Naive thymus-derived CD4-positive, alpha-beta T cell (primary cell): ENCODE data around the gene KSR2. TPM values are rescaled to one million over a fixed set of nuclear protein-coding genes. Genes with fewer than 3 reads are reported as not detected.

Source experiments
- ATAC-seq: fragments of 150-1000 bp; cut with Tn5 transposase; 2 replicates; pipeline ENCODE4 v1.10.0; 2021; ENCODE audit warnings: mild to moderate bottlenecking, moderate library complexity
- CTCF ChIA-PET: fragments of 350-600 bp; sonication (Branson Sonifier 250); formaldehyde crosslinking; loops from one replicate; lab custom pipeline; 2021; ENCODE audit warnings: antibody characterized with exemption; lab: Charles Lee
- POLR2A ChIA-PET: fragments of 350-600 bp; sonication (Branson Sonifier 250); formaldehyde crosslinking; loops from one replicate; lab custom pipeline; 2021; ENCODE audit warnings: antibody characterized with exemption, inconsistent platforms; lab: Charles Lee
- DNase-seq, 9 donors: peaks; one replicate each; pipeline versions ENCODE4 v3.0.0 to v3.0.0-alpha.2; 2020 to 2022; ENCODE audit warnings: mixed read lengths in 1 of 9
- H3K27ac ChIP-seq: one replicate; pipeline ENCODE4 v1.7.0; 2013; ENCODE audit warnings: mild to moderate bottlenecking, low read depth, low read length, moderate library complexity
- H3K27me3 ChIP-seq, 2 donors: one replicate each; pipeline ENCODE4 v1.7.0; 2013; ENCODE audit warnings: low read length in 2 of 2, mild to moderate bottlenecking in 2 of 2, moderate library complexity in 2 of 2; ENCODE audit not compliant: control insufficient read depth in 2 of 2, insufficient read depth in 2 of 2
- H3K36me3 ChIP-seq, 3 experiments: 1 replicate in 2 of 3; 2 replicates in 1 of 3; pipeline ENCODE4 v1.7.0; 2013; ENCODE audit warnings: low read length in 3 of 3, mild to moderate bottlenecking in 3 of 3, moderate library complexity in 1 of 3; ENCODE audit not compliant: insufficient read depth in 3 of 3, control insufficient read depth in 2 of 3
- H3K4me1 ChIP-seq, 2 donors: one replicate each; pipeline ENCODE4 v1.7.0; 2013; ENCODE audit warnings: low read length in 2 of 2, mild to moderate bottlenecking in 2 of 2, moderate library complexity in 1 of 2; ENCODE audit not compliant: control insufficient read depth in 2 of 2, insufficient read depth in 2 of 2
- H3K4me3 ChIP-seq: 2 replicates; pipeline ENCODE4 v1.7.0; 2013; ENCODE audit warnings: mild to moderate bottlenecking, low read length
- H3K9me3 ChIP-seq, 3 experiments: 1 replicate in 2 of 3; 2 replicates in 1 of 3; pipeline ENCODE4 v1.7.0; 2013; ENCODE audit warnings: low read length in 3 of 3; ENCODE audit not compliant: control insufficient read depth in 2 of 3
- H3K27ac Mint-ChIP-seq, 9 donors: one replicate each; pipeline ENCODE4 v1.8.0; 2020 to 2022; ENCODE audit warnings: mixed read lengths in 9 of 9, mild to moderate bottlenecking in 8 of 9, moderate library complexity in 5 of 9, inconsistent platforms in 2 of 9
- H3K27me3 Mint-ChIP-seq, 5 donors: one replicate each; pipeline ENCODE4 v1.8.0; 2021 to 2022; ENCODE audit warnings: mixed read lengths in 5 of 5, mild to moderate bottlenecking in 1 of 5
- H3K36me3 Mint-ChIP-seq, 5 donors: one replicate each; pipeline ENCODE4 v1.8.0; 2020 to 2022; ENCODE audit warnings: mixed read lengths in 5 of 5, mild to moderate bottlenecking in 3 of 5, inconsistent platforms in 1 of 5
- H3K4me1 Mint-ChIP-seq, 7 donors: one replicate each; pipeline ENCODE4 v1.8.0; 2020 to 2022; ENCODE audit warnings: mixed read lengths in 7 of 7, mild to moderate bottlenecking in 3 of 7, inconsistent platforms in 1 of 7
- H3K4me3 Mint-ChIP-seq, 10 donors: one replicate each; pipeline ENCODE4 v1.8.0; 2020 to 2022; ENCODE audit warnings: mild to moderate bottlenecking in 10 of 10, mixed read lengths in 10 of 10, moderate library complexity in 6 of 10, inconsistent platforms in 2 of 10
- H3K9me3 Mint-ChIP-seq, 11 donors: one replicate each; pipeline ENCODE4 v1.8.0; 2020 to 2022; ENCODE audit warnings: mixed read lengths in 11 of 11, mild to moderate bottlenecking in 4 of 11, inconsistent platforms in 1 of 11, moderate library complexity in 1 of 11
- intact Hi-C, 2 donors: fragments of 100-400 bp; cut with micrococcal nuclease; formaldehyde crosslinking; loops; one replicate each; pipeline ENCODE4 v1.15.1; 2023
- polyA plus RNA-seq, 2 donors: library from polyadenylated mRNA; unstranded; fragments of 300-500 nt; fragmentation: Illumina TruSeq; gene quantifications; one replicate each; pipeline ENCODE4 v1.2.3, GENCODE V29; 2021
- total RNA-seq, 6 experiments: library from RNA in 5 of 6; stranded (reverse) in 5 of 6; gene quantifications; 1 replicate in 5 of 6; 2 replicates in 1 of 6; pipeline ENCODE4 v1.2.3 and lab custom pipeline; 2021 to 2026

KSR2 gene
- total and polyA plus RNA-seq, 7 experiments from 2014 or later, result 0.03 to 0.07 TPM; not detected in 5

DNA sequence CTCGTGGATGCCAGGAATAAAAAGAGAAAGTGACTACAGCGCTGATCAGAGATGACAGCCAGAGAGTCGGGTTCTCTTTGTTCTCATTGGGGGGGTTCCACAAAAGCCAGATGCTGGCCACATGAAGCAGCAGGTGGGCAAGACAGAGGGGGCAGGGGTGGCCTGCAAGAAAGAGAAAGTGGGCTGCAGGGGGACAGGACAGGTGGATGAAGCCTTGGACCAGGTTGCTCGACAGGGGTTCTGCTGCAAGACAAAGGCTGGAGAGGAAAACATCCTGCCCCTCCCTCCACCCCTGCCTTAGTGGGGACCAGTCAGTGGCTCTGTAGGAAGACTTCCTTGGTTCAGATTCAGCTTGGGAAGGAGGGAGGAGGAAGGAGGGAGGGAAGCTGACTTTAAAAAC lies 126.2 kb downstream of the KSR2 start:
- ChIA-PET CTCF (no interaction called here), POLR2A (no interaction called here)
- H3K27me3 Mint-ChIP-seq, result peaks cover 0 to 47% (median 34%) of the 10 kb centered on the region in 5 donors
- peaks cover 0 to 4% (median 3%) of the 10 kb centered on the region in 5 donors for H3K36me3 Mint-ChIP-seq
- no peak for ATAC-seq
- no peak for DNase-seq
- no peak overlapping the region for H3K4me3 Mint-ChIP-seq
- H3K4me1 Mint-ChIP-seq, result peaks cover 0 to 1% (median 0%) of the 10 kb centered on the region in 7 donors
- intact Hi-C loops, result no loop called here
- no peak overlapping the region for H3K27ac Mint-ChIP-seq
- Histone ChIP-seq H3K27me3 (no peaks in the 10 kb centered on the region), H3K4me1 (no peaks in the 10 kb centered on the region), H3K27ac (no peak overlapping the region), H3K36me3 (no peaks in the 10 kb centered on the region), H3K4me3 (no peak overlapping the region), H3K9me3 (no peaks in the 10 kb centered on the region)
- H3K9me3 Mint-ChIP-seq, result peaks cover 0 to 23% (median 5%) of the 10 kb centered on the region in 11 donors

DNA sequence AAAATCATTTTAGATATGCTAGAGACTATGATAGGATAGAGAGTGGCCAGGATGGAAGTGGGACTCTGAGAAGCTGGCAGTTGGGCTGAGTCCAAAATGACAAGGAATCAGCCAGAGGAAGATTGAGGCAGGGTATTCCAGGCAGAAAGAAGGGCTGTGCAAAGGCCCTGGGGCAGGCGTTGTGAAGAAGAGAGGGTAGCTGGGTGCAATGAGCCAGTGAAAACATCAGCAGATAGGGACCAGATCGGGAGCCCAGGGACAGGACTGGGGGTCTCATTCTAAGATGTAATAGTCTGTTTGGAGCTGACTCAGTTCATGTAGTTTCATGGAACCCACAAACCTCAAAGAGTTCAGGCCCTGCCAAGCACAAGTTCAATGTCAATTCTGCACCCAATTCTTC lies 126.6 kb downstream of the KSR2 start:
- POLR2A ChIA-PET, result no interaction called here

DNA sequence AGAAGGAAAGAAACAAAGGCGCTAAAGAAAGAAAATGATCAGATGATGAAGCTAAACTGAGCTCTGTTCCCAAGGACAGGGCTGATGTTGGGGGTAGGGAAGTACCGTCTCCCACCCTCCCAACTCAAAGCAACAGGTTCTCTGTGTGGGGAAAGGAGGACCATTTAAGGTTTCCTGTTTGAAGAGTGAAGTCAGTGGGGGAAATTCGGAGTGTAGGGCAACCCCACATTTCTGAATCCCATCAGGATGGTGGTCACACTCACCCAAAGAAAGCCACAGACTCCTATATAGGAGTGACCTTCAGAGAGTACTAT lies 131.1 kb downstream of the KSR2 start:
- H3K4me3 Mint-ChIP-seq, result no peak overlapping the region
- ChIA-PET CTCF (interaction anchor here (0.8 to 2.0 kb wide), 6 partner anchors 11 to 627 kb away, joined by 3 to 13 read pairs (median 6); no protein-coding TSS in a partner anchor), POLR2A (no interaction called here)
- H3K27ac Mint-ChIP-seq, result no peak overlapping the region
- peaks cover 5 to 35% (median 21%) of the 10 kb centered on the region in 5 donors for H3K27me3 Mint-ChIP-seq
- peaks cover 0 to 5% (median 0%) of the 10 kb centered on the region in 11 donors for H3K9me3 Mint-ChIP-seq
- Histone ChIP-seq H3K27me3 (no peaks in the 10 kb centered on the region), H3K9me3 (no peaks in the 10 kb centered on the region), H3K4me3 (no peak overlapping the region), H3K27ac (no peak overlapping the region), H3K4me1 (peaks cover 0 to 4% of the 10 kb centered on the region in 2 donors), H3K36me3 (no peaks in the 10 kb centered on the region)
- DNase-seq (no peak), ATAC-seq (peak; percentile 29)
- peaks cover 0 to 4% (median 0%) of the 10 kb centered on the region in 5 donors for H3K36me3 Mint-ChIP-seq
- intact Hi-C loops, result loop anchor here (1.0 to 10.0 kb wide), 3 partner anchors 253 to 813 kb away; no protein-coding TSS in a partner anchor
- H3K4me1 Mint-ChIP-seq, result peaks cover 0 to 8% (median 7%) of the 10 kb centered on the region in 7 donors

More for the DNA sequence above, 126.6 kb downstream of the KSR2 start:
- Histone ChIP-seq H3K36me3 (no peaks in the 10 kb centered on the region), H3K4me1 (no peaks in the 10 kb centered on the region), H3K9me3 (no peaks in the 10 kb centered on the region), H3K4me3 (no peak overlapping the region), H3K27me3 (no peaks in the 10 kb centered on the region), H3K27ac (no peak overlapping the region)
- ATAC-seq, result no peak
- H3K9me3 Mint-ChIP-seq, result peaks cover 0 to 23% (median 5%) of the 10 kb centered on the region in 11 donors
- H3K4me3 Mint-ChIP-seq, result no peak overlapping the region
- intact Hi-C loops, result no loop called here
- peaks cover 3 to 47% (median 35%) of the 10 kb centered on the region in 5 donors for H3K27me3 Mint-ChIP-seq
- CTCF ChIA-PET, result no interaction called here
- no peak overlapping the region for H3K27ac Mint-ChIP-seq
- DNase-seq, result no peak
- peaks cover 0 to 4% (median 2%) of the 10 kb centered on the region in 7 donors for H3K4me1 Mint-ChIP-seq
- H3K36me3 Mint-ChIP-seq, result peaks cover 0 to 4% (median 3%) of the 10 kb centered on the region in 5 donors

DNA sequence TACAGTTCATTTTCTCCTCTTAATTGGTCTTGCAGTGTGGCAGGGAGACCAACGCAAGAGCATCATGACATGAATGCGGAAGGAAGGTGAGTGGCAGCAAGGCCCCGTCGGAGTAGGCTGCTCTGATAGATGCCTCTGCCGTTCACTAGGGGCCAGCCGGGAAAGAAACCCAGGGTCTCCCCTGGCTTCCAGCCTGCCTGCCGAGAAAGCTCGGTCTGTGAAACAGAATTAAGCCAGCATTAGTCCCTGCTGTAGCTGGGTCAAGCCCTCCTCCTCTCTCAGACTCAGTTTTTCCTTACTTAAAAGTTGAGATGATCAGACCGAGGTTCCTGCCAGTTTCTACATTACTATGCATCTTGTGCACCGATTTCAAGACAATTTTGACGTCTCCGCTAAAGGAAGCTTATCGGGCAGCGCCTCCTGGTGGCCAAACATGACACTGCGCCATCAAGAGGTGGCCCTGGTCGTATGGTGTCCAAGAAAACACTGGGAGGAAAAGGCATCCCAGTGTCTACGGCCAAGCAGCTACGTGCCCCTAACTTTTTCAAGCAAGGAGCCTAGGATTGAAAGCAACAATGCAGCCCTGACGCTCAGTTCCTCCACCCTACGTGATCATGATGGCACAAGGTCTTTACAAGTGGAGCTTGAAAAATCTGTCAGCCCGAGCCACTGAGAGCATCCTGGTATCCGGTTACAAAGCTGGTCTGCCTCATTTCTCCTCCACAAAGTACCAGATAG lies 131.6 kb downstream of the KSR2 start:
- Mint-ChIP-seq H3K4me3 (peak overlapping the region in 8 of 10 donors; percentile 16 to 77 (median 56)), H3K36me3 (peaks cover 0 to 3% (median 0%) of the 10 kb centered on the region in 5 donors), H3K4me1 (peaks cover 0 to 8% (median 7%) of the 10 kb centered on the region in 7 donors), H3K9me3 (peaks cover 0 to 3% (median 0%) of the 10 kb centered on the region in 11 donors), H3K27me3 (peaks cover 5 to 35% (median 17%) of the 10 kb centered on the region in 5 donors), H3K27ac (no peak overlapping the region)
- intact Hi-C loops, result loop anchor here (1.0 to 10.0 kb wide), 3 partner anchors 252 to 812 kb away; no protein-coding TSS in a partner anchor
- Histone ChIP-seq H3K9me3 (no peaks in the 10 kb centered on the region), H3K36me3 (no peaks in the 10 kb centered on the region), H3K27ac (no peak overlapping the region), H3K4me1 (peaks cover 0 to 4% of the 10 kb centered on the region in 2 donors), H3K4me3 (no peak overlapping the region), H3K27me3 (no peaks in the 10 kb centered on the region)
- ChIA-PET CTCF (interaction anchor here (0.8 to 2.0 kb wide), 7 partner anchors 11 to 626 kb away, joined by 3 to 13 read pairs (median 4); no protein-coding TSS in a partner anchor), POLR2A (no interaction called here)
- peak; percentile 77 for ATAC-seq
- peak; percentile 17 to 74 (median 61) for DNase-seq

DNA sequence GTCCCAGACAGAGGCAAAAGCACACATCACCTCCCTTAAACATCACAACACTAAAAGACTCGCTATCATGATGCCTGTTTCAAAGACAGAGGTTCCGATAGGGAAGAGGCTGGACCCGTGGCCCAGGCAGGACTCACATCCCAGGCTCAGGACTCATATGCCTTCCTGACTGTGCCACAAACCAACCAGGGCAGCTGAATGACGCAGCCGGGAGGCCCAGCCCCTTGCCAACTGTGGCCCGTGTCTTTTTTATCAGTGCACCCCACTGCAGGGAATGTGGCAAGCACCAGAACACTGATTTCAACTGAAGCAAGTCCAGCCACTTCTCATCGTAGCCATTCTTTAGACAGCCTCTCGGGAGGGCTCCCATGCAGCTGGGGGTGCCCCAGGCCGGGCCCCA lies 132.3 kb downstream of the KSR2 start:
- no peaks in the 10 kb centered on the region for H3K36me3 Mint-ChIP-seq
- Histone ChIP-seq H3K36me3 (no peaks in the 10 kb centered on the region), H3K4me1 (peaks cover 0 to 4% of the 10 kb centered on the region in 2 donors), H3K27ac (no peak overlapping the region), H3K27me3 (no peaks in the 10 kb centered on the region), H3K9me3 (no peaks in the 10 kb centered on the region), H3K4me3 (no peak overlapping the region)
- POLR2A ChIA-PET, result no interaction called here
- H3K27me3 Mint-ChIP-seq, result peaks cover 5 to 30% (median 13%) of the 10 kb centered on the region in 5 donors
- no peak overlapping the region for H3K27ac Mint-ChIP-seq
- no peaks in the 10 kb centered on the region for H3K9me3 Mint-ChIP-seq
- CTCF ChIA-PET, result interaction anchor here (1.1 to 1.5 kb wide), 3 partner anchors 14 to 604 kb away, joined by 3 to 13 read pairs (median 4); no protein-coding TSS in a partner anchor
- peaks cover 0 to 8% (median 7%) of the 10 kb centered on the region in 7 donors for H3K4me1 Mint-ChIP-seq
- no peak for DNase-seq
- intact Hi-C loops, result loop anchor here (10.0 kb wide), 2 partner anchors 252 to 812 kb away; no protein-coding TSS in a partner anchor
- H3K4me3 Mint-ChIP-seq, result no peak overlapping the region
- ATAC-seq, result no peak

DNA sequence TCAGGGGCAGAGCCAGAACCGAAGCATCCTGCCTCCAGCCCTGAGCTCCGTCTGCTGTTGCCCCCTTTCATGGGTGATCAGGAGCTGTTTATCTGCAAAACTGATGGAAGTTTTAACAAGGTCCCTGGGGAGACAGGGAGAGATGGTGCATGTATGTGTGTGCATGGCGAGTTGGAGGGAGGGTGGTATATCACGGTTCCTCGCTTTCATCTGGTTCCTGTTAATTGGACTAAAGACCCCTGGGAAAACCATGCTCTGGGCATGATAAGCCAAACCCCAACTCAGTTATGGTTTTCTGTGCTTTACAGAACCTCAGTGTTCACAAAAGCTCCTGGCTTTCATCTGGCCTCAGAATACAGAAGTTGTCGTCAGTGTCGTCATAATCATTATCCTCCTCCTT lies 133.6 kb downstream of the KSR2 start:
- intact Hi-C loops, result loop anchor here (10.0 kb wide), 2 partner anchors 250 to 810 kb away; no protein-coding TSS in a partner anchor
- POLR2A ChIA-PET, result no interaction called here
- H3K4me1 ChIP-seq, result peaks cover 0 to 4% of the 10 kb centered on the region in 2 donors
- Mint-ChIP-seq H3K36me3 (no peaks in the 10 kb centered on the region), H3K27ac (no peak overlapping the region), H3K4me1 (peaks cover 0 to 8% (median 7%) of the 10 kb centered on the region in 7 donors), H3K9me3 (peaks cover 0 to 5% (median 0%) of the 10 kb centered on the region in 11 donors), H3K4me3 (no peak overlapping the region), H3K27me3 (peaks cover 5 to 25% (median 15%) of the 10 kb centered on the region in 5 donors)
- H3K4me3 ChIP-seq, result no peak overlapping the region
- H3K27ac ChIP-seq, result no peak overlapping the region
- no peaks in the 10 kb centered on the region for H3K9me3 ChIP-seq
- no peaks in the 10 kb centered on the region for H3K27me3 ChIP-seq
- DNase-seq (no peak), ATAC-seq (no peak)
- H3K36me3 ChIP-seq, result no peaks in the 10 kb centered on the region
- CTCF ChIA-PET, result no interaction called here
